GM21390 (cell line): ENCODE data around the gene RPAP2.
A peak's percentile ranks its signal among the peaks of the same experiment; 100 is the strongest.
"Not testable (repeated sequence)": the region's sequence is repeated elsewhere in the genome, so short reads cannot be mapped to it uniquely, and the experiment has no call there.

Experiments used
- ATAC-seq: cut with Tn5 transposase; IDR thresholded peaks from one replicate; pipeline ENCODE4 v1.9.1; 2021; ENCODE audit not compliant: unreplicated experiment

The RPAP2 gene

GRCh38 chr1:92298573-92299476 is at the start of gene RPAP2, which contains the start of gene GLMN:
RPAP2 (plus strand) TSS chr1:92299059; CDS start chr1:92299074, 15 bp downstream.
GLMN (minus strand) TSS chr1:92298987; CDS start chr1:92297999, 988 bp downstream.
- peak; percentile 99 for ATAC-seq

- not testable (repeated sequence) for ATAC-seq
These were observed 44.1 kb upstream of the RPAP2 start for GRCh38 chr1:92254714-92255113.

GRCh38 chr1:92259350-92259749 is 39.5 kb upstream of the RPAP2 start:
- no peak for ATAC-seq

- ATAC-seq, result no peak
These were observed 36.3 kb upstream of the RPAP2 start for GRCh38 chr1:92262516-92262915.

- no peak for ATAC-seq
These were observed 25.8 kb upstream of the RPAP2 start for GRCh38 chr1:92273039-92273438.

- ATAC-seq, result no peak
These were observed 23.9 kb upstream of the RPAP2 start for GRCh38 chr1:92274939-92275338.

- ATAC-seq, result no peak
These were observed 22.8 kb upstream of the RPAP2 start for GRCh38 chr1:92276082-92276481.

- no peak for ATAC-seq
These were observed 21.6 kb upstream of the RPAP2 start for GRCh38 chr1:92277105-92277723.

GRCh38 chr1:92279781-92280180 is 19.1 kb upstream of the RPAP2 start:
- ATAC-seq, result not testable (repeated sequence)

- not testable (repeated sequence) for ATAC-seq
These were observed 17.4 kb upstream of the RPAP2 start for GRCh38 chr1:92281411-92281810.

- no peak for ATAC-seq
These were observed 7.4 kb upstream of the RPAP2 start for GRCh38 chr1:92291372-92291999.

- no peak for ATAC-seq
These were observed 666 bp upstream of the RPAP2 start for GRCh38 chr1:92298213-92298572.

- no peak for ATAC-seq
These were observed 755 bp downstream of the RPAP2 start for GRCh38 chr1:92299477-92300150.

- no peak for ATAC-seq
These were observed 2.2 kb downstream of the RPAP2 start for GRCh38 chr1:92301021-92301420.

- no peak for ATAC-seq
These were observed 7.2 kb downstream of the RPAP2 start for GRCh38 chr1:92306020-92306419.

- no peak for ATAC-seq
These were observed 9.1 kb downstream of the RPAP2 start for GRCh38 chr1:92307980-92308379.

GRCh38 chr1:92310185-92310597 is 11.3 kb downstream of the RPAP2 start:
- no peak for ATAC-seq

GRCh38 chr1:92314024-92314423 is 15.2 kb downstream of the RPAP2 start:
- no peak for ATAC-seq

GRCh38 chr1:92315766-92316599 is 17.1 kb downstream of the RPAP2 start:
- ATAC-seq, result no peak

GRCh38 chr1:92317836-92318493 is 19.1 kb downstream of the RPAP2 start:
- no peak for ATAC-seq
